ENCODE data around the gene DNAJC12.

The DNAJC12 gene

DNA sequence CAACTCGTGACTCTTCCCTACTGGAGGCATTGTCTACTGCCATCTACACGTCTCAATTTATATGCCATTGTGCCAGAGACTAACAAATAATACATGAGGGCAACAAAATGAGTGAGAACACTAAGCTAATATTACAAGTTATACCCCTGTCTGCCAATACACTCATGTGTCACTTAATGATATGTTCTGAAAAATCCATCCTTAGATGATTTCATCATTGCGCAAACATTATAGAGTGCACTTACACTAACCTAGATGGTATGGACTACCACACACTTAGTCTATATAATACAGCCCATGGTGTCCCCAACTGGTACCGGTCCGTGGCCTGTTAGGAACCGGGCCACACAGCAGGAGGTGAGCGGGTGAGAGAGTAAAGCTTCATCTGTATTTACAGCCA, 77.7 kb downstream of the DNAJC12 start:
- DNase-seq = no peak

Data from NCI-H526 (cell line).